GM12801 (cell line): ENCODE results near the gene MAP1LC3B.

Source experiments
- TF ChIP-seq, protein P1 (sequence below): IDR thresholded peaks from one replicate; pipeline ENCODE4 v1.5.1; 2011; ENCODE audit warnings: control low read depth; ENCODE audit not compliant: insufficient read length; ENCODE audit errors: extremely low read depth

MAP1LC3B gene

DNA sequence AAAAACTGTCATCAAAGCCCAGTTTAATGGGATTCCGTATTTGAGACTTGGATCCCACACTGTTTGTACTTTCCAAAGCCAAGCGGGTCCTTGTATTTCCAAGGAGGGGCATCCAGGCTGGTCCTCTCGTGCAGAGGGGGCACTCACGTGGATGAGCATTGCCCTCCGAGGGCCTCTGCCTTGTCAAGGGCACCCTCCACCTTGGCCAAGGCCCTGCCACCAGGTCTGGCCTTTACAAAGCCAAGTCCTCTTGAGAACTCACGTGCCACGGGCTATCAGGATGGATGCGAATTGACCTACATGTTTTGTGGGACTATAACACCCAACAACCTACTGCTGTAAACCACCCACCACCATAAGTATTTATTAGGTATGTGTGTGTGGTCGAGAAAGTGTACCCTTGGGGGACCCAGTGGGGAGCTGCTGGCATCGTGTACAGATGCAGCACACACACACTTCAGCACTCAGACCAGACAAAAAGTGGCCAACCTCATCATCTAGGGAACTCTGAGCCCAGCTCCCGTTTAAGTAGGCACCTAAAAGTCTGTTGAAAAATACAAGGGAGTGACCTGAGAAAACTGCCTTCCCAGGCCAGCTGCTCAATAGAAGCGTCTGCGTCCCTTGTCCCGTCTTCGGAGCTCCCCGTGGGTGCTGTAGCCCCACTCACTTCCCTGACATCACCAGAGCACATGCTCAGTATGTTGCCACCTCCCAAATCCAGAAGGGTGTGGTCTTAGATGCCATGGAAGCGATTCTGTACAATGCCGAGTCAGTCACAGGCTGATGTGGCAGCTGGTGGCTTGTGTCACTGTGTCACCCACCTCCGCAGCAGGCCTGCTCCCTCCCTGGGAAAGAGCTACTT, 12.9 kb downstream of the MAP1LC3B start:
- TF ChIP-seq, protein P1, sequence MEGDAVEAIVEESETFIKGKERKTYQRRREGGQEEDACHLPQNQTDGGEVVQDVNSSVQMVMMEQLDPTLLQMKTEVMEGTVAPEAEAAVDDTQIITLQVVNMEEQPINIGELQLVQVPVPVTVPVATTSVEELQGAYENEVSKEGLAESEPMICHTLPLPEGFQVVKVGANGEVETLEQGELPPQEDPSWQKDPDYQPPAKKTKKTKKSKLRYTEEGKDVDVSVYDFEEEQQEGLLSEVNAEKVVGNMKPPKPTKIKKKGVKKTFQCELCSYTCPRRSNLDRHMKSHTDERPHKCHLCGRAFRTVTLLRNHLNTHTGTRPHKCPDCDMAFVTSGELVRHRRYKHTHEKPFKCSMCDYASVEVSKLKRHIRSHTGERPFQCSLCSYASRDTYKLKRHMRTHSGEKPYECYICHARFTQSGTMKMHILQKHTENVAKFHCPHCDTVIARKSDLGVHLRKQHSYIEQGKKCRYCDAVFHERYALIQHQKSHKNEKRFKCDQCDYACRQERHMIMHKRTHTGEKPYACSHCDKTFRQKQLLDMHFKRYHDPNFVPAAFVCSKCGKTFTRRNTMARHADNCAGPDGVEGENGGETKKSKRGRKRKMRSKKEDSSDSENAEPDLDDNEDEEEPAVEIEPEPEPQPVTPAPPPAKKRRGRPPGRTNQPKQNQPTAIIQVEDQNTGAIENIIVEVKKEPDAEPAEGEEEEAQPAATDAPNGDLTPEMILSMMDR: no peak

DNA sequence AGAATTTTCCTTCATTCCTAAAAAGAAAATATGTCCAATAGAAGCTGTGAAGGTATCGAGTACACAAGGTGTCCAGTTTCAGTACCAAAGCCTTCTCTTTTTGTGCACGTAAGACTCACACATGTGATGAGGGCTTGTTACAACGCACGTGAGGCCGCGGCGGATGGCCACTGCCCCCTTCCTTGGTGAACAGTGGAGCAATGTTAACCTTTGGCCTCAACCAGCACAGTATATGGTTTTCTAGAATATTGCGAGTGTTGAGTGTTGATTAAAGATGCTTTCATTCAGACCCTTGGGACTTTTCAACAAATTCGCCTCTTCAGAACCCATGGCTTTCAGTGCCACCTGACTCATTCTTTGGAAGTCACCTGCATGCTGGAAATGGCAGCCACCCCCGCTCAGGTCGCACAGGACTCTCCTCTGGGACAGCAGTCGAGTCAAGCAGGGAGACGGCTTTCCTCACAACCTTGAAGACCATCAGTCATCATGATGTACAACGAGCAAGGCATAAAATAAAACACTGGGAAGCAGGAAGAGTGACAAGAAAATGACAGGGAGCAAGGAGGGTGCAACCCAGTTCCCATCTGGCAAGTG, 14.5 kb downstream of the MAP1LC3B start:
- TF ChIP-seq, protein P1: no peak

DNA sequence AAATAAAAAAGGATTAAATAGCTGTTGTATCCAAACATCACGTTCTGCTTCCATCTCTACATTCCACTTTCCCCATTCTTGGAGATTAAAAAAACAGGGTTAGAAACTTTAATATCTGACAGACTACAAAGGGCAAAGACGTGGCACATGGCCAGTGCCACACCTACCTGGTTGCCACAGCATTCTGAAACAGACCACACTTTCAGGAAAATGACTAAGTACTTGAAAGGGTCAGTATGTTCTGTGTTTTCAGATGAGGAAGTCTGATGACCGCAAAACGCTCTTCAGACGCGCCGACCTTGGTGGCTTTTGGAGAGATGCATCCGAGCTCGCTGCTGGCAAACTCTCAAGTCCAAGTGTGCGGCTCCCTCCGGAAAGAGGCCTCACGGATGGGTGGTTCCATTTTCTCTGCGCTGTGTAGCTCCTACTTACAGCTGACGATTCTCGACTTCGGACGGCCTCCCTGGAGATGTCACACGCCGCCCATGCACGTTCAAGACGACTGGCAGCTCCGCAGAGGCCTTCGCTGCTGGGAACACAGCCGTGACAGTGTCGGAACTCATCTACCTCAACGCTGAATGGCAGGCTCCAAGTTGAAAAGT, 15.5 kb downstream of the MAP1LC3B start:
- TF ChIP-seq, protein P1: no peak

DNA sequence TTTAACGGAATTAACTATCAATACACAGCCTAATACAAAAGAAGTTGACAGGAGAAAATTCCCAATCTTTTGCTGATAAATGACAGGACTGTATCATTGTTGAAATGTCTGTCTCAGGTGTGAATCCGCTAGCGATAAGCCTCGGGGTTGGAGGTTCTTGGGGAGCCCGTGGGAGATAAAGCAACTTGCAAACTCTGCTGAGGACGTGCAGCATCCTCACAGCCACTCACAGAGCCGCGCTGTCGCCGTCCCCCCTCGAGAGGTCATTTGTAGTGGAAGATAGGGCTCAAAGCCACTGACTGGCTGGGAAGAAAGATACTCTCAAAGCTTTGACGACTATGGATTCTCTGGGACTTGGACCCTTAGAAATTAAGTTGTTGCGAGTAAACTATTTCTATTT, 17.0 kb downstream of the MAP1LC3B start:
- TF ChIP-seq, protein P1: no peak

DNA sequence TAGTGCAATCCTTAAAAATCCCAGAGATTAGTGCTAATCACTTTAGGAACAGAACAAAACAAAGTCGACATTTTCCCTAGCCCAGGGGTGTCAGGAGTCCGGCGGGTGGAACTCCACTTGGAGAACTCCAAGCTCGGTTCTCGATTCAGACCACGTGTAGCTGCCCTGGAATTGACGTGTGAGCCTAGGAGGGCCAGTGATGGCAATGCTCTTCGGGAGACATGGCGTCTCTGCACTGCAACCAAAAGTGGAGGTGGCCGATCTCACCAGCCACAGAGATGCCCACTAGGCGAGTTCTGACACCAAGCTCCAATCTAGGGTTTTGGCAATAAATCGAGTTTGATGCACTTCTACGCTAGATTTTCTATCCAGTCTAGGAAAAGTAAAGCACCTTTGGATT, 17.6 kb downstream of the MAP1LC3B start:
- TF ChIP-seq, protein P1: no peak

DNA sequence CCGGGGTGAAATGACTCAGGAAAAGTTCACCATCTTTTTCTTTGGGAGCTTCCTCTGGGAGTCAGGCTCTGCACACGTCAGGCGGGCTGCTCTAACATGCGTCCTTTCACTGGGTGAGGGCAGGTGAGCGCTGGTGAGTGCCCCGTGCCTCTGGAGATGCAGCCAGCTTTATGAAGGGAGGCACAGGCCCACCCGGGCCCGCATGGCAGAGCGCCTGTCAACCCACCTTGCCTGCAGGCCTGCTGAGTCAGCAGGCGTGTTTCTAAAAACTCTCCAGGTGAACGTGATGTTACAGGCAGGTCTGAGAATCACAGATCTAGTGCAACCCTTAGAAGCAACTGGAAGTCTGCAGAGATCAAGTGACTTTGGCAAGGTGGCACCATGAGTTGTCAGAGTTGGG, 18.4 kb downstream of the MAP1LC3B start:
- TF ChIP-seq, protein P1: no peak

DNA sequence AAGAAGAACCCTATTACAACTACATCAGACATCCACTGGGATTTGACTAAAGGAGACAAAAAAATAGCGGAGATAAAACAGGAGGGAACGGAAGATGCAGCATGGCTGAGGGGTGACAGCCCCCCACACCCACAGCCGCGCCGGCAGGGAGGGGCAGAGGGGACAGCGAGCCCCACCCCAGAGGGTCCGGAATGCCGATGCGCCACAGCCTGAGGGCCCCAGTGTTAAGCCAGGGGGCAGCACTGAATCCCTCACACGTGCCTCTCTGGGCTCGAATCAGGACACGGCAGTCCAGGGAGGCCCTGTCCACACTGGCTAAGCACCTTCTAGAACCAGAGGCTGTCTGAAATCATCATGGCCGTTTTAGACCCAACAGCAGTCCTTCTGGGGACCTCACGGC, 18.8 kb downstream of the MAP1LC3B start:
- TF ChIP-seq, protein P1: no peak
